HCT116 (cell line): ENCODE measurements around the gene NPVF. TPM values are rescaled to one million over a fixed set of nuclear protein-coding genes. Genes with fewer than 3 reads are reported as not detected.

Experiments
- ATAC-seq: fragments of 200-7000 bp; cut with Tn5 transposase; 2 replicates; pipeline ENCODE4 v1.9.1; 2020; ENCODE audit warnings: mild to moderate bottlenecking, moderate library complexity
- BruUV-seq: library from RNA; stranded (reverse); fragments of 400-500 nt; replicated peaks from 2 replicates; lab custom pipeline; 2021; lab: Mats Ljungman, UMichigan
- CTCF ChIA-PET: fragments of 300-600 bp; sonication (Branson Sonifier 250); formaldehyde crosslinking; loops from one replicate; lab custom pipeline; 2021; ENCODE audit warnings: antibody characterized with exemption; lab: Charles Lee
- POLR2A ChIA-PET: fragments of 300-600, 350-600 bp; sonication (Branson Sonifier 250); formaldehyde crosslinking; loops from one replicate; lab custom pipeline; 2021; ENCODE audit warnings: antibody characterized with exemption; lab: Charles Lee
- RAD21 ChIA-PET, 2 experiments: fragments of 300-600 bp; sonication (Branson Sonifier 250); formaldehyde crosslinking; loops; one replicate each; lab custom pipeline; 2023; ENCODE audit warnings: low total read pairs in 2 of 2; ENCODE audit not compliant: uncharacterized antibody in 2 of 2, unreplicated experiment in 2 of 2, low non-redundant PET in 1 of 2; lab: Charles Lee
- DNase-seq: peaks from one replicate; pipeline ENCODE4 v3.0.0-alpha.2; 2010; ENCODE audit warnings: low read depth, low spot score
- H2AFZ ChIP-seq: fragments of 200-600 bp; shearing (Covaris generic), sonication (generic); 2 replicates; pipeline ENCODE4 v1.6.1; 2017; ENCODE audit warnings: low read depth, mixed run types, mixed read lengths, antibody characterized with exemption, low read length; ENCODE audit not compliant: poor library complexity, severe bottlenecking
- H3K27ac ChIP-seq: 2 replicates; pipeline ENCODE4 v1.5.1; 2012; ENCODE audit warnings: low read depth, low read length
- H3K27me3 ChIP-seq: fragments of 200-600 bp; sonication (generic); 2 replicates; pipeline ENCODE4 v1.6.1; 2016; ENCODE audit warnings: mixed run types, low read length, mixed read lengths; ENCODE audit not compliant: insufficient read depth
- H3K36me3 ChIP-seq, 2 experiments: fragments of 200-500 bp in 1 of 2; fragments of 200-600 bp in 1 of 2; sonication (Bioruptor generic) in 1 of 2; sonication (generic) in 1 of 2; 2 replicates each; pipeline versions ENCODE4 v1.5.1 to v1.6.1; 2014 to 2016; ENCODE audit warnings: low read length in 2 of 2, inconsistent platforms in 1 of 2, mixed read lengths in 1 of 2, mixed run types in 1 of 2; ENCODE audit not compliant: insufficient read depth in 2 of 2, control insufficient read depth in 1 of 2
- H3K4me1 ChIP-seq, 2 experiments: fragments of 200-600 bp in 1 of 2; sonication (generic) in 1 of 2; 2 replicates each; pipeline versions ENCODE4 v1.5.1 to v1.6.1; 2012 to 2017; ENCODE audit warnings: low read length in 2 of 2, inconsistent platforms in 1 of 2, mild to moderate bottlenecking in 1 of 2, mixed read lengths in 1 of 2, mixed run types in 1 of 2, moderate library complexity in 1 of 2; ENCODE audit not compliant: insufficient read depth in 2 of 2, control insufficient read depth in 1 of 2
- H3K4me2 ChIP-seq: fragments of 200-600 bp; sonication (generic); 2 replicates; pipeline ENCODE4 v1.6.1; 2017; ENCODE audit warnings: mixed run types, low read length, mixed read lengths
- H3K4me3 ChIP-seq, 2 experiments: fragments of 200-600 bp in 1 of 2; sonication (generic) in 1 of 2; replicated peaks in 1 of 2; 2 replicates each; pipeline ENCODE4 v1.5.1; 2011 to 2016; ENCODE audit warnings: low read length in 2 of 2, control low read depth in 1 of 2, low read depth in 1 of 2, mild to moderate bottlenecking in 1 of 2, mixed read lengths in 1 of 2, mixed run types in 1 of 2
- H3K79me2 ChIP-seq: fragments of 200-600 bp; sonication (generic); 2 replicates; pipeline ENCODE4 v1.6.1; 2017; ENCODE audit warnings: mild to moderate bottlenecking, mixed run types, low read length, moderate library complexity, mixed read lengths; ENCODE audit not compliant: insufficient read depth
- H3K9ac ChIP-seq: fragments of 200-600 bp; sonication (generic); 2 replicates; pipeline ENCODE4 v1.6.1; 2016; ENCODE audit warnings: low read length, mixed read lengths
- H3K9me2 ChIP-seq: fragments of 200-600 bp; sonication (generic), shearing (Covaris generic); 2 replicates; pipeline ENCODE4 v1.6.1; 2017; ENCODE audit warnings: mixed run types, mild to moderate bottlenecking, moderate library complexity; ENCODE audit not compliant: insufficient read depth
- H3K9me3 ChIP-seq, 2 experiments: fragments of 200-500 bp in 1 of 2; fragments of 200-600 bp in 1 of 2; sonication (Bioruptor generic) in 1 of 2; sonication (generic) in 1 of 2; 2 replicates each; pipeline ENCODE4 v1.6.1; 2014 to 2017; ENCODE audit warnings: low read length in 2 of 2, mixed read lengths in 2 of 2, inconsistent platforms in 1 of 2, low read depth in 1 of 2, mild to moderate bottlenecking in 1 of 2, mixed run types in 1 of 2, moderate library complexity in 1 of 2; ENCODE audit not compliant: control insufficient read depth in 1 of 2, insufficient read depth in 1 of 2
- H4K20me1 ChIP-seq: fragments of 200-600 bp; sonication (generic), shearing (Covaris generic); 2 replicates; pipeline ENCODE4 v1.6.1; 2017; ENCODE audit warnings: mixed run types, mild to moderate bottlenecking, moderate library complexity; ENCODE audit not compliant: insufficient read depth
- CBX3 ChIP-seq: IDR thresholded peaks from 2 replicates; pipeline ENCODE4 v1.6.1; 2012; ENCODE audit warnings: low read depth
- CEBPB ChIP-seq: IDR thresholded peaks from 2 replicates; pipeline ENCODE4 v1.6.1; 2012; ENCODE audit warnings: low read depth
- CTCF ChIP-seq, 3 experiments: fragments of 200-600 bp in 1 of 3; sonication (generic) in 1 of 3; IDR thresholded peaks in 2 of 3; conservative IDR thresholded peaks in 1 of 3; 2 replicates each; pipeline ENCODE4 v1.5.1; 2012 to 2017; ENCODE audit warnings: low read depth in 2 of 3, low read length in 2 of 3, antibody characterized with exemption in 1 of 3, borderline replicate concordance in 1 of 3, control low read depth in 1 of 3, mild to moderate bottlenecking in 1 of 3, mixed read lengths in 1 of 3, mixed run types in 1 of 3, moderate library complexity in 1 of 3; ENCODE audit not compliant: insufficient read depth in 1 of 3
- TCF7L2 ChIP-seq: IDR thresholded peaks from 2 replicates; pipeline ENCODE4 v1.7.0; 2011; ENCODE audit warnings: borderline replicate concordance, inconsistent platforms; ENCODE audit not compliant: insufficient read depth, insufficient read length; ENCODE audit errors: extremely low read depth
- intact Hi-C: fragments of 100-400 bp; cut with micrococcal nuclease; formaldehyde crosslinking; loops from 2 replicates; pipeline ENCODE4 v1.10.0; 2022
- total RNA-seq: library from RNA; stranded (reverse); gene quantifications from one replicate; pipeline ENCODE4 v1.2.1, GENCODE V29; 2021; ENCODE audit not compliant: unreplicated experiment

Gene NPVF
- total RNA-seq, 1 experiment from 2014 or later, result not detected

- H3K4me1 ChIP-seq, result no peaks in the 10 kb centered on the region
- H3K27me3 ChIP-seq, result peaks cover 16% of the 10 kb centered on the region; the same call in 1 of the 2 replicates
- BruUV-seq, result no TSS peak
These were observed 12.5 kb downstream of the NPVF start for GRCh38 chr7:25215694-25216335.

More at GRCh38 chr7:25215694-25216335, 12.5 kb downstream of the NPVF start:
- no peak overlapping the region for H3K4me3 ChIP-seq
- no peak overlapping the region for H3K4me2 ChIP-seq
- no peaks in the 10 kb centered on the region for H3K9me2 ChIP-seq
- CTCF ChIA-PET, result no interaction called here
- DNase-seq (no peak), ATAC-seq (peak; percentile 93)
- H3K79me2 ChIP-seq, result no peaks in the 10 kb centered on the region
- H3K27ac ChIP-seq, result no peak overlapping the region
- TF ChIP-seq CTCF (IDR thresholded peaks at IDR 0.05 in 2 of 3, conservative IDR thresholded peaks at IDR 0.05 in 1 of 3; ENCODE audit: borderline replicate concordance in 1 of 3, insufficient read depth in 1 of 3, low read depth in 2 of 3, low read length in 2 of 3), result peak in 2 of 3 experiments; percentile 27 to 38; a peak in 1 of 6 replicates
- no peak for TF ChIP-seq CBX3
- no peak for TF ChIP-seq CEBPB
- TF ChIP-seq TCF7L2, result no peak
- intact Hi-C loops, result no loop called here
- no peaks in the 10 kb centered on the region for H3K9me3 ChIP-seq
- POLR2A ChIA-PET, result no interaction called here
- no peaks in the 10 kb centered on the region for H3K36me3 ChIP-seq
- H3K9ac ChIP-seq, result no peak overlapping the region
- H4K20me1 ChIP-seq, result no peaks in the 10 kb centered on the region
- RAD21 ChIA-PET, result no interaction called here
- H2AFZ ChIP-seq, result no peak overlapping the region
